CD1c-positive myeloid dendritic cell (primary cell): ENCODE data around the gene VHLL.

ENCODE experiments used
- DNase-seq: peaks from one replicate; pipeline ENCODE4 v3.0.0-alpha.2; 2016; ENCODE audit errors: extremely low spot score

The VHLL gene

GRCh38 chr1:156257711-156258110, 41.4 kb downstream of the VHLL start:
- DNase-seq, result no peak

- no peak for DNase-seq
These were observed 45.5 kb downstream of the VHLL start for GRCh38 chr1:156253634-156254033.

GRCh38 chr1:156251527-156251926, 47.6 kb downstream of the VHLL start:
- no peak for DNase-seq

GRCh38 chr1:156249593-156249992, 49.5 kb downstream of the VHLL start:
- DNase-seq, result no peak
